Keratinocyte (primary cell): ENCODE results near the gene RNPEP.

ENCODE experiments used
- EZH2 ChIP-seq: IDR thresholded peaks from one replicate; pipeline ENCODE4 v1.6.1; 2012; ENCODE audit warnings: inconsistent platforms, mild to moderate bottlenecking, low read length, moderate library complexity
- TF ChIP-seq, protein P1 (sequence below), 3 experiments: IDR thresholded peaks in 1 of 3; conservative IDR thresholded peaks in 1 of 3; optimal IDR thresholded peaks in 1 of 3; 2 replicates in 2 of 3; 3 replicates in 1 of 3; pipeline versions ENCODE3 to v1.5.1; 2011; ENCODE audit warnings: low read length in 3 of 3, mild to moderate bottlenecking in 3 of 3, moderate library complexity in 2 of 3, control low read depth in 1 of 3, inconsistent platforms in 1 of 3; ENCODE audit not compliant: insufficient read depth in 2 of 3; ENCODE audit errors: extremely low read depth in 1 of 3

- TF ChIP-seq, protein P1, sequence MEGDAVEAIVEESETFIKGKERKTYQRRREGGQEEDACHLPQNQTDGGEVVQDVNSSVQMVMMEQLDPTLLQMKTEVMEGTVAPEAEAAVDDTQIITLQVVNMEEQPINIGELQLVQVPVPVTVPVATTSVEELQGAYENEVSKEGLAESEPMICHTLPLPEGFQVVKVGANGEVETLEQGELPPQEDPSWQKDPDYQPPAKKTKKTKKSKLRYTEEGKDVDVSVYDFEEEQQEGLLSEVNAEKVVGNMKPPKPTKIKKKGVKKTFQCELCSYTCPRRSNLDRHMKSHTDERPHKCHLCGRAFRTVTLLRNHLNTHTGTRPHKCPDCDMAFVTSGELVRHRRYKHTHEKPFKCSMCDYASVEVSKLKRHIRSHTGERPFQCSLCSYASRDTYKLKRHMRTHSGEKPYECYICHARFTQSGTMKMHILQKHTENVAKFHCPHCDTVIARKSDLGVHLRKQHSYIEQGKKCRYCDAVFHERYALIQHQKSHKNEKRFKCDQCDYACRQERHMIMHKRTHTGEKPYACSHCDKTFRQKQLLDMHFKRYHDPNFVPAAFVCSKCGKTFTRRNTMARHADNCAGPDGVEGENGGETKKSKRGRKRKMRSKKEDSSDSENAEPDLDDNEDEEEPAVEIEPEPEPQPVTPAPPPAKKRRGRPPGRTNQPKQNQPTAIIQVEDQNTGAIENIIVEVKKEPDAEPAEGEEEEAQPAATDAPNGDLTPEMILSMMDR (optimal IDR thresholded peaks at IDR 0.05 in 1 of 3, IDR thresholded peaks at IDR 0.05 in 1 of 3, conservative IDR thresholded peaks at IDR 0.05 in 1 of 3; ENCODE audit: extremely low read depth in 1 of 3, insufficient read depth in 2 of 3, low read length in 3 of 3), result no peak
- TF ChIP-seq EZH2, result no peak
Measured at GRCh38 chr1:201983380-201983805, 945 bp downstream of the RNPEP start.
